Tibial nerve (tissue), 3 donors: ENCODE results near the gene EIF4H.

Source experiments
- POLR2A ChIP-seq, 2 donors: fragments of 450-650 bp; IDR thresholded peaks; one replicate each; pipeline ENCODE4 v1.6.1; 2017; ENCODE audit warnings: antibody characterized with exemption in 2 of 2, mild to moderate bottlenecking in 2 of 2, moderate library complexity in 2 of 2
- TF ChIP-seq, protein P1 (sequence below), 5 experiments: fragments of 200-600 bp in 3 of 5; fragments of 450-650 bp in 2 of 5; sonication (generic) in 3 of 5; IDR thresholded peaks; one replicate each; pipeline ENCODE4 v1.5.1; 2016 to 2019; ENCODE audit warnings: antibody characterized with exemption in 5 of 5, mild to moderate bottlenecking in 3 of 5, moderate library complexity in 2 of 5

DNA sequence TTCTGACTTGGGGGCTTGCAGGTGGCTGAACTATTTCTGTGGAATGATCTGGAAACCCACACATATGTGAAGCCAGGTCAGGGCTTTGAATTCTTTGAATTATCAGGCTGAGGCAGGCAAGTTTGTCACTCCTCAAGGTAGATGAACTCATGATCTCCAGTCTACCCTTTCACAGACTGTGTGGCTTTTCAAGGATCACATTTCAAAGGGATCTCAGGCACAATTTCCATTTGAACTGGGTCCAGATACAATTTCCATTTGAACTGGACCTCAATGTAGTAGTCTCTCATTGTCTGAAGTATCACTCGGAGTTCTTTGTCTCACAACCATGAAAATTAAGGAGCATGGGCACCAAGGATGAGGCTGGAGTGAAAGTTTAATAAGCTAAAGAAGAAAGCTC lies 25.7 kb upstream of the EIF4H start:
- TF ChIP-seq, protein P1, sequence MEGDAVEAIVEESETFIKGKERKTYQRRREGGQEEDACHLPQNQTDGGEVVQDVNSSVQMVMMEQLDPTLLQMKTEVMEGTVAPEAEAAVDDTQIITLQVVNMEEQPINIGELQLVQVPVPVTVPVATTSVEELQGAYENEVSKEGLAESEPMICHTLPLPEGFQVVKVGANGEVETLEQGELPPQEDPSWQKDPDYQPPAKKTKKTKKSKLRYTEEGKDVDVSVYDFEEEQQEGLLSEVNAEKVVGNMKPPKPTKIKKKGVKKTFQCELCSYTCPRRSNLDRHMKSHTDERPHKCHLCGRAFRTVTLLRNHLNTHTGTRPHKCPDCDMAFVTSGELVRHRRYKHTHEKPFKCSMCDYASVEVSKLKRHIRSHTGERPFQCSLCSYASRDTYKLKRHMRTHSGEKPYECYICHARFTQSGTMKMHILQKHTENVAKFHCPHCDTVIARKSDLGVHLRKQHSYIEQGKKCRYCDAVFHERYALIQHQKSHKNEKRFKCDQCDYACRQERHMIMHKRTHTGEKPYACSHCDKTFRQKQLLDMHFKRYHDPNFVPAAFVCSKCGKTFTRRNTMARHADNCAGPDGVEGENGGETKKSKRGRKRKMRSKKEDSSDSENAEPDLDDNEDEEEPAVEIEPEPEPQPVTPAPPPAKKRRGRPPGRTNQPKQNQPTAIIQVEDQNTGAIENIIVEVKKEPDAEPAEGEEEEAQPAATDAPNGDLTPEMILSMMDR (IDR thresholded peaks at IDR 0.05): no peak
- TF ChIP-seq POLR2A (IDR thresholded peaks at IDR 0.05): no peak
